ENCODE data around the gene GNG11.

GNG11 gene

GRCh38 chr7:93943816-93944540 lies 22.4 kb downstream of the GNG11 start:
- no peak for DNase-seq (ENCODE audit: low read depth)
- H3K4me3 ChIP-seq (ENCODE audit: low read depth, low read length) = no peak overlapping the region

DNA sequence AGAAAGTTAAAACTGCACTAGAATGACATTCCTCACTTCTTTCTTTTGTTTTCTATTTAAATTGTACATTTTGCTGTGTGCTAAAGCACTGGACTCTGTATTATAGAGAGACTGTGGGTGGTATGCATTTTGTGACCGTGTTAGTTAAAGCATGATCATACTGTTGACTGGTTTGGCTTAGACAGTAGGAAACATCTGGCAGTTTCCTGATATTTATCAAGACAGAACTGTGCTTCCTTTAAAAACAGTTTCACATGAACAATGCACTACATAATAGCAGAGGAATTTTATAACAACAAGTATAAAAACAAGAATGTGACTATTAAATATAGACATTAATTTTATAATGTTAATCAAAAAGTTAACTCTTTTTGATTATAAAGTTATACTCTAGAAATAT lies 23.1 kb downstream of the GNG11 start:
- H3K4me3 ChIP-seq (ENCODE audit: low read depth, low read length) = no peak overlapping the region
- no peak for DNase-seq (ENCODE audit: low read depth)

DNA sequence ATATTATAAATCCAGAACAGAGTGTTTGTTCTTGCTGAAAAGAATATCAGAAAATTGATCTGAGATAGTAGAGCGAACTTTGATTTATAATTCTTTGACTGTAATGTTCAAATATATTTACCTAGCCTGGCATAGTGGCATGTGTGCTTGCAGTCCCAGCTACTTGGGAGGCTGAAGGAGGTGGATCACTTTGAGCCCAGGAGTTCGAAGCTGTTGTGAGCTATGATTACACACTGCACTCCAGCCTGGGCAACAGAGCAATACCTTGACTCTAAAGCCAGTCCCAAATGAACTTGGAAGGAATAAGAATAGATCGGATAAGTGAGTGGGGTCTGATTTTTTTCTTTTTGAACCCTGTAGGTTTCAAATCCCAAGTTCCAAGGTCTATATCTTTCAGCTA lies 23.5 kb downstream of the GNG11 start:
- DNase-seq (ENCODE audit: low read depth) = no peak

GRCh38 chr7:93945756-93946535 lies 24.4 kb downstream of the GNG11 start:
- DNase-seq (ENCODE audit: low read depth) = no peak

More for the DNA sequence above, 23.5 kb downstream of the GNG11 start:
- no peak overlapping the region for H3K4me3 ChIP-seq (ENCODE audit: low read depth, low read length)

GRCh38 chr7:93948106-93948505 lies 26.6 kb downstream of the GNG11 start:
- DNase-seq (ENCODE audit: low read depth) = no peak

More at GRCh38 chr7:93945756-93946535, 24.4 kb downstream of the GNG11 start:
- no peak overlapping the region for H3K4me3 ChIP-seq (ENCODE audit: low read depth, low read length)

DNA sequence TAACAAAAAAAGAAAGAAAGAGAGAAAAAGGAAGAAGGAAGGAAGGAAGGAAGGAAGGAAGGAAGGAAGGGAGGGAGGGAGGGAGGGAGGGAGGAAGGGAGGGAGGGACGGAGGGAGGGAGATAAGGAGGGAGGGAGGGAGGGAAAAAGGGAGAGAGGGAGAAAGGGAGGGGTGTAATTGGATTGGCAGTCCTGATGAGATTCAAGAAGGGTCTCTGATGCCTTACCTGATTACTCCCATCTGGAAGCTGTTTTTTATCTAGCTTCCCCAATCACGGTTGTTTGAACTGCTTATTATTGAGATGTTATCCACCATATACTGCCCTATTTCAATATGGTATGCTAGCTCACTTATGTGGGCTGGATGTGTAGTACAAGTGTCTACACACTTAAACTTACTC lies 27.3 kb downstream of the GNG11 start:
- no peak for DNase-seq (ENCODE audit: low read depth)
- no peak overlapping the region for H3K4me3 ChIP-seq (ENCODE audit: low read depth, low read length)

More at GRCh38 chr7:93948106-93948505, 26.6 kb downstream of the GNG11 start:
- no peak overlapping the region for H3K4me3 ChIP-seq (ENCODE audit: low read depth, low read length)

GRCh38 chr7:93949423-93949822 lies 27.9 kb downstream of the GNG11 start:
- no peak overlapping the region for H3K4me3 ChIP-seq (ENCODE audit: low read depth, low read length)
- DNase-seq (ENCODE audit: low read depth) = peak; percentile 58

DNA sequence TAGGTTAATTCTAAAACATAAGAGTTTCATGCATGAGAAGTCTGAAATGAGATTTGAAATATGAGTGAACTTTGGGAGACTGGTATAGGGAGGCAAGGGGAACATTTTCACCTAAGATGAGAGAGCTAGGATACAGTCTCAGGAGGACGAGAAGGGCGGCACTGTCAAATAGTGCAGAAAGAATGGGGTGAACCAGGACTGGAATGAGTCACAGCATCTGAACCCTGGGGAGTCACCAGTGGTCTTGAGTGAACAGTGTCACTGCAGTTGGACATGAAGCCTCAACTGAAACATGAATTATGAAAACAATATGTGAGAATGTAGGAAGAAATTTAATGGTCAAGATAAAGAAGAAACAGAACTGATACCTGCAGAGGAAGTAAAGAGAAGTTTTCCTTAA lies 33.8 kb downstream of the GNG11 start:
- no peak overlapping the region for H3K4me3 ChIP-seq (ENCODE audit: low read depth, low read length)
- DNase-seq (ENCODE audit: low read depth) = no peak

GRCh38 chr7:93957767-93958166 lies 36.2 kb downstream of the GNG11 start:
- no peak overlapping the region for H3K4me3 ChIP-seq (ENCODE audit: low read depth, low read length)
- no peak for DNase-seq (ENCODE audit: low read depth)

GRCh38 chr7:93958216-93958615 lies 36.7 kb downstream of the GNG11 start:
- no peak overlapping the region for H3K4me3 ChIP-seq (ENCODE audit: low read depth, low read length)
- DNase-seq (ENCODE audit: low read depth) = no peak

DNA sequence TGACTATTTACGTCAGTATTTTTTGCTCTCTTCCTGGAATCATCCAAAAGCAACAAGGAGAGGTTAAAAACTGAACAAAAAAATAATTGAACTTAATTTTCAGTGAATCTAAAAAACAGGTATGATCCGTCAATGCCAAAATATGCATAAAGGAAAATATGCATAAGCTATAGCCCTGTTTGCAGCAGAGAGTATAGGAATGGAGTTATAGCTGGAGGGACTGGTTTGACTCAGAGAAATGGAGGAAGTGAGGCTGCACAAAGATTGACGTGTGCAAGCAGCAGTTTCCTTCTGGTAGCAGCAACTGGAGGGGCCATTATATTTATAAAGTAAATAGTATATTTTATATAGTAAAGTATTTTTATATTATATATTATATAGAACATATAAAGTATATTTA lies 37.1 kb downstream of the GNG11 start:
- H3K4me3 ChIP-seq (ENCODE audit: low read depth, low read length) = no peak overlapping the region
- DNase-seq (ENCODE audit: low read depth) = no peak

DNA sequence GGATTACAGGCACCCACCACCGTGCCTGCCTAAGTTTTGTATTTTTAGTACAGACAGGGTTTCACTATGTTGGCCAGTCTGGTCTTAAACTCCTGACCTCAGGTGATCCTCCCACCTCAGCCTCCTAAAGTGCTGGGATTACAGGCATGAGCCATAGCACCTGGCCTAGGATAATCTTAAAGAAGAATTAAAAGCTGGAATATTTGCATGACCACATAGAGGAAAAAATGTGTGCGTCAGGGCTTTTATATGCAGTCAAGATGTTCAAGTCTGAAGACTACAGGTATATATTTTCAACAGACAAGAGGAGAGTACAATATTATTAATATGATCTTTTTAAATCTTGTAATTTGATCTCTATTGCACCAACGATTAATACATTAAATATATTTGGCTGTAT lies 39.5 kb downstream of the GNG11 start:
- H3K4me3 ChIP-seq (ENCODE audit: low read depth, low read length) = no peak overlapping the region
- DNase-seq (ENCODE audit: low read depth) = no peak

DNA sequence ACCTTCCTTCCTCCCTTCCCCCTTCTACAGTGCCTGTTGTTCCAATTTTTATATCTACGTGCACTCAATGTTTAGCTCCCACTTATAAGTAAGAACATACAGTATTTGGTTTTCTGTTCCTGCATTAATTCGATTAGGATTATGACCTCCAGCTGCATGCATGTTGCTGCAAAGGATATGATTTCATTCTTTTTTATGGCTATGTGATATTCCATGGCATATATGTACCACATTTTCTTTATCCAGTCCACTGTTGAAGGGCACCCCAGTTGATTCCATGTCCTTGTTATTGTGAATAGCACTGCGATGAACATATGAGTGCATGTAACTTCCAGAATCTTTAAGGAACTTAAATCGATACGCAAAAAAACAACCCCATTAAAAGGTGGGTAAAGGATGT lies 42.7 kb downstream of the GNG11 start:
- H3K4me3 ChIP-seq (ENCODE audit: low read depth, low read length) = no peak overlapping the region
- no peak for DNase-seq (ENCODE audit: low read depth)

GRCh38 chr7:93964813-93965212 lies 43.3 kb downstream of the GNG11 start:
- no peak for DNase-seq (ENCODE audit: low read depth)
- H3K4me3 ChIP-seq (ENCODE audit: low read depth, low read length) = no peak overlapping the region

GRCh38 chr7:93968911-93969620 lies 47.5 kb downstream of the GNG11 start:
- no peak for DNase-seq (ENCODE audit: low read depth)
- H3K4me3 ChIP-seq (ENCODE audit: low read depth, low read length) = no peak overlapping the region

DNA sequence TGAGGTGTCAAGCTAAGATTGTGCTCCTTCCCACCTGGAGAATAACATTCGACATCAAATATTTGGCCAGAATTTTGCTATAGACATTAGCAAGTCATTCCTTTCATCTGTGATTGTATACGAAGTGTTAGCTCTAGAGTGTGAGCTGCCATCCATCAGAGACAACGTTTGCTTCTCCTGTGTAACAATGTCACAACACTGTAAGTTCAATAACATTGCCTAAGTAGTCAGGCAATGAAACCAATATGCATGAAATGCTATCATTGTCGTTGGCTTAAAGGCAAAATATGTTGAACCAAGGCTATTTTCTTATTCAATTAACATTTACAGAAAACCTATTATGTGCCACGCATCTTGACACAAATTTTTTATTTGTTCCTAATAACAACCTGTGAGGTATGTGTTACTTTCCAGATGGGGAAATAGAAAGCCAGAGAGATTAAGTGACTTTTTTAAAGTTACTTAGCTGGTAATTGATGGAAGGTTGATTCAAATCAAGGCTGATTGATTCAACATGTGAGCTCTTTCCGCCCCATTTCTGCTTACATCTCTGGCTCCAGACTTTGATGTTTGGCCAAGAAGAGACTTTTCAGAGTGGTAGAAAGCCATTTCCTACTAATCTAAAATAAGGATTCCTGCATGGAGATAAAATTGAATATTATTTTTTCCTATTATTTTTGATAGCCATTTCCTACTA lies 50.6 kb downstream of the GNG11 start:
- H3K4me3 ChIP-seq (ENCODE audit: low read depth, low read length) = no peak overlapping the region
- no peak for DNase-seq (ENCODE audit: low read depth)

DNA sequence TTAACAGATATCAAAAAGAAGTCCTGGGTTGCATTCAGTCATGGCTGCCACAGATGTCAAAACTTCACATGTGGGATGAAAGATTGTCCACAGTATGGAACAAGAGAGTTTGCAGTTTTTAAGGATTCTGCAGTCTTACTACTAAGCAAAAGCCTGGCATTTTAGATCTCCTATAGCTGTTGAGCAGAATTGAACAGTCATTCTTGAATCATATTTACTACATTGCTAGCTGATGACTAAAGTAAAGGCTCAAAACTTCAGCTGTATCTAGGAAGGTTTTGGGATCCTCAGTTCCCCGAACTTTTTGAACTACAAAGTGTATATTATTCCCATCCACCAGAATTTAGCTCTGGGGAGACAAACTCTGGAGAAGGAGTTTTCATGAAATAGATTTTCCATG lies 51.6 kb downstream of the GNG11 start:
- H3K4me3 ChIP-seq (ENCODE audit: low read depth, low read length) = no peak overlapping the region
- DNase-seq (ENCODE audit: low read depth) = no peak

DNA sequence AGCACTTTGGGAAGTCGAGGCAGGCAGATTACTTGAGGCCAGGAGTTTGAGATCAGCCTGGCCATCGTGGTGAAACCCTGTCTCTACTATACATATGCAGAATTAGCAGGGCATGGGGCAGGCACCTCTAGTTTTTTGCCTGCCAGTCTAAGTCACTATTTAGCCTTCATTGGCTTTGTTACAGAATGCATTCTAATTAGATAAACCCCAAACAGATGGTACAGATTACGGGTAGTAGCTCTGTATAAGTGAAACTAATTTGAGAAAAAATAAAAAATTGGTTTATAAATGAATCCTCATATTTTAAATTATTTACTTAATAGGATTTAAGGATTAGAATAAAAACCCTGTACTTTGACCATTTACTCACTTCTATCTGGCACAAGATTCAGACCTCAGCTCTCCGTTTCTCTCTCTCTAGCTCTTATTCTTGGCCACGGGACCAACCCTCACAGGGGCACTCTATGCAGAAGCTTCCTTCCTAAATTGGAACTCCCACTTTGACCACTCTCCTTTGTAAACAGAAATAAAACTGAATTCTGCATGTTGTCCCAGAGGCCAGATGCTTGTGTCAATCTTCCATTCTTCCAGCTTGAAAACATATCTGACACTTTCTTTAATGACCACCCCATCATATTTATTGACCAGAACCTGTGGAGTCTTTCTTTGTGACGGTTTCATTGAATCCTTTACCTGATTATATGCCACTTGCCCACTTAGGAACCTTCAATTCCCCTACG lies 55.8 kb downstream of the GNG11 start:
- H3K4me3 ChIP-seq (ENCODE audit: low read depth, low read length) = no peak overlapping the region
- DNase-seq (ENCODE audit: low read depth) = no peak

Data from skeletal muscle cell (primary cell).